A549 treated with Hydrocortisone at 1 μM for 4 hours (cell line): ENCODE measurements around the gene CHD1L. TPM values are rescaled to one million over a fixed set of nuclear protein-coding genes. Genes with fewer than 3 reads are reported as not detected.

Experiments
- total RNA-seq: library from RNA; stranded (reverse); fragments of 200-300 nt; extraction: Qiagen RNA extraction; gene quantifications from 5 replicates; pipeline ENCODE4 v1.2.3, GENCODE V29; 2022

CHD1L gene
- total RNA-seq, result 30.6 to 37.0 TPM (median 31.5 TPM) in 5 replicates

DNA sequence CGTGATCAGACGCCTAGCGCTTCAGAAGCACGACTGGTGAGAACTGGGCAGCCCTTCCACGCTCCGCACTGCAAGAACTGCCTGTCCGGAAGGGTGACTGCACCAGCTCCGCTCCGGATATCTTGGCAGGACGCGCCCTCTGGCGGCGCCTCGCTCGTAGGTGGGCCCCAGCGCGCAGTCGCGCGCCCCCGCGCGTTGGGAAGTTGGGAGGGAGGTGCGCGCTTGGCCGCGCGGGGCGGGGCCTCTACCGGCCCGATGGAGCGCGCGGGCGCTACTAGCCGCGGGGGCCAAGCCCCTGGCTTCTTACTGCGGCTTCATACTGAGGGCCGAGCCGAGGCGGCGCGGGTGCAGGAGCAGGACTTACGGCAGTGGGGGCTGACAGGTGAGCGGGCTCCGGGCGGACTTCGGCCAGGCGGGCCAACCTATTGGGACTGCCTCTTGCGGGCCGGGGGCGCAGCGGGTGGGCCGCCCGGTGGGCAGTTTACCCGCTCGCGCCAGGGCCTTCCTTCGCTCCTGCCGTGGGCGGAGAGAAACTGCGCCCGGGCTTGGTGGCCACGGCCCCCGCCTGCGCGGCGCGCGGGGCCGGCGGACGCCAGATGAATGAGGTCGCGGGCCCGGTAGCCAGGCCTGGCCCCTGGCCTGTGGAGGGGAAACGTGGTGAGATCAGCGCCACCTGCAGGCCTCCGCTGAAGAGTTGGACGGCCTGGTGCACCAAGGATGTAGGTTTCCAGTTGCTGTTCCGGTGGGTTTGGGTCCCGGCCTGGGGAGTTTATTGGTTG, at the start of gene CHD1L:
Gene CHD1L, plus strand, starts transcription at position 236 of the 779 bp plus-strand sequence. Its CDS starts 20 bp downstream, at position 256.

GRCh38 chr1:147225193-147225730, 17.2 kb upstream of the CHD1L start, which contains the start of gene FMO5:
Gene FMO5, minus strand, starts transcription at chr1:147225339. Its CDS starts 310 bp downstream, at chr1:147225029.

Other genes starting within 250 kb of the CHD1L start
- gene PRKAB2, start 70.2 kb upstream of the CHD1L start, total RNA-seq, result 9.5 to 13.0 TPM (median 10.4 TPM) in 5 replicates
- 0.35 to 0.64 TPM (median 0.39 TPM) in 5 replicates for gene FMO5, start 17.3 kb upstream of the CHD1L start, total RNA-seq